Gastrocnemius medialis (tissue), 4 donors: ENCODE results near the gene LSP1.

ENCODE experiments used
- POLR2A ChIP-seq, 2 donors: fragments of 450-650 bp; IDR thresholded peaks; one replicate each; pipeline ENCODE4 v1.6.1; 2017; ENCODE audit warnings: antibody characterized with exemption in 2 of 2, mild to moderate bottlenecking in 2 of 2, moderate library complexity in 2 of 2
- TF ChIP-seq, protein P1 (sequence below), 5 experiments: fragments of 450-650 bp in 3 of 5; fragments of 200-600 bp in 2 of 5; sonication (generic) in 2 of 5; IDR thresholded peaks in 4 of 5; conservative IDR thresholded peaks in 1 of 5; 1 replicate in 4 of 5; 2 replicates in 1 of 5; pipeline ENCODE4 v1.5.1; 2016 to 2019; ENCODE audit warnings: antibody characterized with exemption in 5 of 5, mild to moderate bottlenecking in 3 of 5, moderate library complexity in 3 of 5

DNA sequence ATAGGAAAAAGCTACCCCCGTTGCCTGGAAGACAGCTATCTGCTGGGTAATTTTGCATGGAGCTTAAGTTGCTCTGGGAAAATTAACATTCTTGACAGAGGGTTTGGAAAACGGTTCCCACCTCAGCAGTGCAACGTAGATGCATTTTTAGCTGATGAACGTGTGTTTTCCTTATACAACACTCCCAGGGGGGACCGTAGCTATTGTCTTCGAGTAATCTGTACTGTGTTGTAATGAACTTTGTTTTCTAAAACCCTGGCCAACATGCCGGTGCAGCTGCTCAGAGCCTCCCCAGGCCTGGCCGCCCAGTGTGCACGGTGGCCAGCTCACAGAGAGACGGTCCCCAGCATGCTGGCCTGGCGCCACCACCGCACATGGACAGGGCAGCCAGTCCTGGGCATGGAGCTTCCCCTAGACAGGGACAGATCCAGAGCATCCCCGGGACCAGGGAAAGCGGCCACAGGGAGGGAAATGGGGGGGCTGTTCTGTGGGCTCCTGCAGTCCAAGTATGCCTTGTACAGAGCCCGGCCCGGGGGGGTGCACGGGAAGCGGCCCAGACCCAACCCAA is 68.8 kb downstream of the LSP1 start:
- TF ChIP-seq, protein P1, sequence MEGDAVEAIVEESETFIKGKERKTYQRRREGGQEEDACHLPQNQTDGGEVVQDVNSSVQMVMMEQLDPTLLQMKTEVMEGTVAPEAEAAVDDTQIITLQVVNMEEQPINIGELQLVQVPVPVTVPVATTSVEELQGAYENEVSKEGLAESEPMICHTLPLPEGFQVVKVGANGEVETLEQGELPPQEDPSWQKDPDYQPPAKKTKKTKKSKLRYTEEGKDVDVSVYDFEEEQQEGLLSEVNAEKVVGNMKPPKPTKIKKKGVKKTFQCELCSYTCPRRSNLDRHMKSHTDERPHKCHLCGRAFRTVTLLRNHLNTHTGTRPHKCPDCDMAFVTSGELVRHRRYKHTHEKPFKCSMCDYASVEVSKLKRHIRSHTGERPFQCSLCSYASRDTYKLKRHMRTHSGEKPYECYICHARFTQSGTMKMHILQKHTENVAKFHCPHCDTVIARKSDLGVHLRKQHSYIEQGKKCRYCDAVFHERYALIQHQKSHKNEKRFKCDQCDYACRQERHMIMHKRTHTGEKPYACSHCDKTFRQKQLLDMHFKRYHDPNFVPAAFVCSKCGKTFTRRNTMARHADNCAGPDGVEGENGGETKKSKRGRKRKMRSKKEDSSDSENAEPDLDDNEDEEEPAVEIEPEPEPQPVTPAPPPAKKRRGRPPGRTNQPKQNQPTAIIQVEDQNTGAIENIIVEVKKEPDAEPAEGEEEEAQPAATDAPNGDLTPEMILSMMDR (IDR thresholded peaks at IDR 0.05 in 4 of 5, conservative IDR thresholded peaks at IDR 0.05 in 1 of 5), result no peak
- no peak for TF ChIP-seq POLR2A (IDR thresholded peaks at IDR 0.05)
